Measurements from ENCODE around the gene KREMEN2. TPM values are rescaled to one million over a fixed set of nuclear protein-coding genes. Genes with fewer than 3 reads are reported as not detected.

KREMEN2 gene
- total and polyA plus RNA-seq, 2 of the 13 experiments (the other 11 are each of a cell fraction or from before 2014, with no cell fraction given): 0.48 to 1.2 TPM

GRCh38 chr16:2967211-2967631 is 3.1 kb downstream of the KREMEN2 start:
- Histone ChIP-seq H3K36me3 (replicated peaks in 1 of 2; ENCODE audit: control insufficient read depth in 1 of 2, insufficient read depth in 2 of 2, low read length in 2 of 2) (no peaks in the 10 kb centered on the region), H3K9me3 (ENCODE audit: low read length) (no peaks in the 10 kb centered on the region), H3K4me1 (ENCODE audit: insufficient read depth, low read length) (peaks cover 25% of the 10 kb centered on the region), H2AFZ (ENCODE audit: low read length) (no peak overlapping the region), H3K9ac (ENCODE audit: insufficient read depth, low read depth, low read length) (no peak overlapping the region), H3K4me3 (replicated peaks in 1 of 3; ENCODE audit: insufficient read depth in 1 of 3, low read depth in 2 of 3, low read length in 3 of 3) (no peak overlapping the region), H4K20me1 (ENCODE audit: insufficient read depth, low read length) (no peaks in the 10 kb centered on the region), H3K27ac (ENCODE audit: extremely low read length, insufficient read depth, low read length) (no peak overlapping the region), H3K27me3 (ENCODE audit: control insufficient read depth in 1 of 2, insufficient read depth in 2 of 2, low read length in 2 of 2) (peaks cover 0 to under 1% of the 10 kb centered on the region in 2 experiments; a peak in 3 of 5 replicates), H3K4me2 (ENCODE audit: low read depth, low read length) (no peak overlapping the region), H3K79me2 (ENCODE audit: insufficient read depth, low read length) (peaks cover 8% of the 10 kb centered on the region)
- intact Hi-C loops (cut with micrococcal nuclease; ENCODE audit: unreplicated experiment) (no loop called here), in situ Hi-C loops (cut with HindIII; ENCODE audit: extremely low pct_ligation_motif_present, low pct_unique_long_range_greater_than_20kb) (no loop called here)
- DNase-seq (ENCODE audit: low spot score): no peak
- ChIA-PET POLR2A (no interaction called here), CTCF (ENCODE audit: low intra/inter-chr PET ratio, low total read pairs) (no interaction called here)
- WGBS (ENCODE audit: low lambda C conversion rate): 96% methylated on average over 24 of the region's 51 CpGs
- FAIRE-seq: no peak
- no TSS peak for BruUV-seq (replicated peaks)
- TF ChIP-seq AGO2 (optimal IDR thresholded peaks at IDR 0.05; ENCODE audit: low read depth, low read length) (peak; percentile 21), ZNF136 (CRISPR knock-in tag; IDR thresholded peaks at IDR 0.05; ENCODE audit: low read depth) (no peak)
- no peak for ATAC-seq

GRCh38 chr16:2967721-2968161 is 3.7 kb downstream of the KREMEN2 start:
- Histone ChIP-seq H3K27ac (ENCODE audit: extremely low read length, insufficient read depth, low read length) (no peak overlapping the region), H3K4me2 (ENCODE audit: low read depth, low read length) (no peak overlapping the region), H3K36me3 (replicated peaks in 1 of 2; ENCODE audit: control insufficient read depth in 1 of 2, insufficient read depth in 2 of 2, low read length in 2 of 2) (no peaks in the 10 kb centered on the region), H2AFZ (ENCODE audit: low read length) (no peak overlapping the region), H3K9ac (ENCODE audit: insufficient read depth, low read depth, low read length) (no peak overlapping the region), H3K4me1 (ENCODE audit: insufficient read depth, low read length) (peaks cover 21% of the 10 kb centered on the region), H3K4me3 (replicated peaks in 1 of 3; ENCODE audit: insufficient read depth in 1 of 3, low read depth in 2 of 3, low read length in 3 of 3) (no peak overlapping the region), H3K9me3 (ENCODE audit: low read length) (no peaks in the 10 kb centered on the region), H3K27me3 (ENCODE audit: control insufficient read depth in 1 of 2, insufficient read depth in 2 of 2, low read length in 2 of 2) (no peaks in the 10 kb centered on the region; a peak in 3 of 5 replicates), H3K79me2 (ENCODE audit: insufficient read depth, low read length) (peaks cover 8% of the 10 kb centered on the region), H4K20me1 (ENCODE audit: insufficient read depth, low read length) (no peaks in the 10 kb centered on the region)
- ChIA-PET POLR2A (interaction anchor here (0.6 to 0.7 kb wide), 3 partner anchors 13 to 114 kb away, joined by 3 to 4 read pairs (median 3); no protein-coding TSS in a partner anchor), CTCF (ENCODE audit: low intra/inter-chr PET ratio, low total read pairs) (no interaction called here)
- no peak for FAIRE-seq
- intact Hi-C loops (cut with micrococcal nuclease; ENCODE audit: unreplicated experiment): no loop called here
- no peak for ATAC-seq
- no TSS peak for BruUV-seq (replicated peaks)
- TF ChIP-seq ZNF713 (CRISPR knock-in tag; IDR thresholded peaks at IDR 0.05) (no peak), AGO2 (optimal IDR thresholded peaks at IDR 0.05; ENCODE audit: low read depth, low read length) (peak; percentile 21)
- in situ Hi-C loops (cut with HindIII; ENCODE audit: extremely low pct_ligation_motif_present, low pct_unique_long_range_greater_than_20kb): no loop called here
- no peak for DNase-seq (ENCODE audit: low spot score)
- WGBS (ENCODE audit: low lambda C conversion rate): 95% methylated on average over 25 of the region's 33 CpGs

Data from HepG2 (cell line).